ENCODE data around the gene PCCA. TPM values are rescaled to one million over a fixed set of nuclear protein-coding genes. Genes with fewer than 3 reads are reported as not detected.

PCCA gene
- total RNA-seq, 1 experiment from 2014 or later: 16.1 TPM

- H3K4me1 ChIP-seq (replicated peaks; ENCODE audit: insufficient read depth): no peaks in the 10 kb centered on the region
- no peak overlapping the region for H3K27ac ChIP-seq
- no peak overlapping the region for H3K4me3 ChIP-seq
- POLR2A ChIA-PET (ENCODE audit: unreplicated experiment): no interaction called here
- H3K4me2 ChIP-seq: no peak overlapping the region
- no peak overlapping the region for H2AFZ ChIP-seq
- H3K9me2 ChIP-seq (ENCODE audit: insufficient read depth): no peaks in the 10 kb centered on the region
- BruUV-seq (replicated peaks): no TSS peak
- no peak for DNase-seq
- CTCF ChIA-PET: no interaction called here
- no peaks in the 10 kb centered on the region for H3K9me3 ChIP-seq (ENCODE audit: insufficient read depth, low read depth)
- no peaks in the 10 kb centered on the region for H3K36me3 ChIP-seq (ENCODE audit: low read depth)
- no peaks in the 10 kb centered on the region for H3F3A ChIP-seq (ENCODE audit: insufficient read depth, low read depth)
- TF ChIP-seq, protein P1, sequence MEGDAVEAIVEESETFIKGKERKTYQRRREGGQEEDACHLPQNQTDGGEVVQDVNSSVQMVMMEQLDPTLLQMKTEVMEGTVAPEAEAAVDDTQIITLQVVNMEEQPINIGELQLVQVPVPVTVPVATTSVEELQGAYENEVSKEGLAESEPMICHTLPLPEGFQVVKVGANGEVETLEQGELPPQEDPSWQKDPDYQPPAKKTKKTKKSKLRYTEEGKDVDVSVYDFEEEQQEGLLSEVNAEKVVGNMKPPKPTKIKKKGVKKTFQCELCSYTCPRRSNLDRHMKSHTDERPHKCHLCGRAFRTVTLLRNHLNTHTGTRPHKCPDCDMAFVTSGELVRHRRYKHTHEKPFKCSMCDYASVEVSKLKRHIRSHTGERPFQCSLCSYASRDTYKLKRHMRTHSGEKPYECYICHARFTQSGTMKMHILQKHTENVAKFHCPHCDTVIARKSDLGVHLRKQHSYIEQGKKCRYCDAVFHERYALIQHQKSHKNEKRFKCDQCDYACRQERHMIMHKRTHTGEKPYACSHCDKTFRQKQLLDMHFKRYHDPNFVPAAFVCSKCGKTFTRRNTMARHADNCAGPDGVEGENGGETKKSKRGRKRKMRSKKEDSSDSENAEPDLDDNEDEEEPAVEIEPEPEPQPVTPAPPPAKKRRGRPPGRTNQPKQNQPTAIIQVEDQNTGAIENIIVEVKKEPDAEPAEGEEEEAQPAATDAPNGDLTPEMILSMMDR (conservative IDR thresholded peaks at IDR 0.05): no peak
- TF ChIP-seq EZH2 (IDR thresholded peaks at IDR 0.05; ENCODE audit: low read depth): no peak
- no peaks in the 10 kb centered on the region for H3K27me3 ChIP-seq (ENCODE audit: insufficient read depth, low read depth)
- intact Hi-C loops (cut with micrococcal nuclease; ENCODE audit: unreplicated experiment): no loop called here
- no peaks in the 10 kb centered on the region for H4K20me1 ChIP-seq (ENCODE audit: insufficient read depth)
- no peaks in the 10 kb centered on the region for H3K79me2 ChIP-seq (ENCODE audit: low read depth)
Measured at GRCh38 chr13:100508455-100508854, 419.6 kb downstream of the PCCA start.

GRCh38 chr13:100508996-100509395, 420.1 kb downstream of the PCCA start:
- Histone ChIP-seq H3K4me2 (no peak overlapping the region), H3K9me2 (ENCODE audit: insufficient read depth) (no peaks in the 10 kb centered on the region), H3K4me3 (no peak overlapping the region), H3K27ac (no peak overlapping the region), H2AFZ (no peak overlapping the region), H4K20me1 (ENCODE audit: insufficient read depth) (no peaks in the 10 kb centered on the region), H3K9me3 (ENCODE audit: insufficient read depth, low read depth) (no peaks in the 10 kb centered on the region), H3K4me1 (replicated peaks; ENCODE audit: insufficient read depth) (no peaks in the 10 kb centered on the region), H3K36me3 (ENCODE audit: low read depth) (no peaks in the 10 kb centered on the region), H3F3A (ENCODE audit: insufficient read depth, low read depth) (no peaks in the 10 kb centered on the region), H3K79me2 (ENCODE audit: low read depth) (no peaks in the 10 kb centered on the region), H3K27me3 (ENCODE audit: insufficient read depth, low read depth) (no peaks in the 10 kb centered on the region)
- TF ChIP-seq, protein P1 (conservative IDR thresholded peaks at IDR 0.05): no peak
- no peak for TF ChIP-seq EZH2 (IDR thresholded peaks at IDR 0.05; ENCODE audit: low read depth)
- ChIA-PET POLR2A (ENCODE audit: unreplicated experiment) (no interaction called here), CTCF (no interaction called here)
- intact Hi-C loops (cut with micrococcal nuclease; ENCODE audit: unreplicated experiment): no loop called here
- no TSS peak for BruUV-seq (replicated peaks)
- DNase-seq: no peak

GRCh38 chr13:100510208-100510957, 421.5 kb downstream of the PCCA start:
- Histone ChIP-seq H3K36me3 (ENCODE audit: low read depth) (no peaks in the 10 kb centered on the region), H4K20me1 (ENCODE audit: insufficient read depth) (no peaks in the 10 kb centered on the region), H2AFZ (no peak overlapping the region), H3K9me3 (ENCODE audit: insufficient read depth, low read depth) (no peaks in the 10 kb centered on the region), H3K9me2 (ENCODE audit: insufficient read depth) (no peaks in the 10 kb centered on the region), H3K4me2 (no peak overlapping the region), H3K27me3 (ENCODE audit: insufficient read depth, low read depth) (no peaks in the 10 kb centered on the region), H3F3A (ENCODE audit: insufficient read depth, low read depth) (no peaks in the 10 kb centered on the region), H3K79me2 (ENCODE audit: low read depth) (no peaks in the 10 kb centered on the region), H3K4me3 (no peak overlapping the region), H3K4me1 (replicated peaks; ENCODE audit: insufficient read depth) (no peaks in the 10 kb centered on the region), H3K27ac (no peak overlapping the region)
- no peak for DNase-seq
- no TSS peak for BruUV-seq (replicated peaks)
- intact Hi-C loops (cut with micrococcal nuclease; ENCODE audit: unreplicated experiment): loop anchor here (10.0 kb wide), 1 partner anchor 526 kb away; the partner anchor contains the start of gene ZIC2
- ChIA-PET POLR2A (ENCODE audit: unreplicated experiment) (no interaction called here), CTCF (no interaction called here)
- no peak for TF ChIP-seq EZH2 (IDR thresholded peaks at IDR 0.05; ENCODE audit: low read depth)
- TF ChIP-seq, protein P1 (conservative IDR thresholded peaks at IDR 0.05): no peak

All from PC-9 (cell line).